ENCODE measurements around the gene ST8SIA2. TPM values are rescaled to one million over a fixed set of nuclear protein-coding genes. Genes with fewer than 3 reads are reported as not detected.

ST8SIA2 gene
- total and polyA plus RNA-seq, 2 experiments from 2014 or later, result 0.87 to 1.1 TPM

DNA sequence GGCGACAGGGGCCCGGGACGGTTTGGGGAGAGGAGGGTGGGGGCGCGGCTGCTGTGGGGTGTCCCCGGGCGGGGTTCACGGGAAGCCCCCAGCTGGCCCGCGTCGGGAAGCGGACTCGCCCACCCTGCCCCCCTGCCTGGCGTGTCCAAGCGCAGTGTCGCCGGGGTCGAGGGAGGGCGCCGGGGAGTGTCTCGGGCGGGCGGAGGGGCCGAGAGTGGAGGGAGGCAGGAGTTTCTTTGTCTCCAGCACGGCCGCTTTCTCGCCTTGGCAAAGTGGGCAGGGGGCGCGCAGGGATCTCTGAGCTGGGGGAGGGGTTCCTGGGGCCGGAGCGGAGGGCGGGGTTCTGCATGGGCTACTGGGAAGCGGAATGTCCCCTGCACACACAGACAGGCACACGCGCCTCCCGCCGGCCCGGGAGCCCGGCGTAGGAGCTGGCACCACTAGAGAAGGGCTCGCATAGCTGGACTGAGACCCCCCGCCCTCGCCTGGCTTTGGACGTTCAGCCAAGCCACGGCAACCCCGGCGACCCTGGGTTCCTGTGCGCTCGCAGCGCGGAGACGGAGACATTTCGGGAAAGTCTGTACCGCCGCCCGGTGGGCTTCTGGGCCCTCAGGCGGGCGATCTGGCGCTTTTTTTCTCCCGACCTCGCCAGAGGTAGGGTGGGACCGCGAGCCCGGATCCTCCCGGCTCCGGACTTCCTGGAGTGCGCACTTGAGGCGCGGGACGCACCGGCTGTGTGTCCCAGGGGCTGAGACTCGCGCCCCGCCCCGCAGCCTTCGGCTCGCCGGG lies 822 bp downstream of the ST8SIA2 start:
- Histone ChIP-seq H3K27me3 (peaks cover 79% of the 10 kb centered on the region), H3K27ac (peak overlapping the region; percentile 34), H3K4me3 (peak overlapping the region; percentile 67), H3K9me2 (replicated peaks; ENCODE audit: insufficient read depth) (no peaks in the 10 kb centered on the region), H3K79me2 (no peaks in the 10 kb centered on the region), H3K9me3 (ENCODE audit: low read depth) (no peaks in the 10 kb centered on the region), H3K4me1 (ENCODE audit: insufficient read depth) (no peaks in the 10 kb centered on the region), H2AFZ (peak overlapping the region; percentile 60), H3K4me2 (peak overlapping the region; percentile 94), H4K20me1 (ENCODE audit: insufficient read depth, poor library complexity, severe bottlenecking) (no peaks in the 10 kb centered on the region), H3K36me3 (replicated peaks; ENCODE audit: insufficient read depth, low read depth) (no peaks in the 10 kb centered on the region)
- TF ChIP-seq EZH2 (IDR thresholded peaks at IDR 0.05; ENCODE audit: borderline replicate concordance), result no peak
- peak; percentile 39 for TF ChIP-seq EZH2phosphoT487 (IDR thresholded peaks at IDR 0.05; ENCODE audit: low read depth, severe bottlenecking, unreplicated experiment)
- TF ChIP-seq CTCF (IDR thresholded peaks at IDR 0.05; ENCODE audit: poor library complexity), result no peak
- WGBS (ENCODE audit: low lambda C conversion rate, missing lambda C conversion rate), result 2% methylated on average over 45 of the region's 78 CpGs
- peak; percentile 36 for DNase-seq (ENCODE audit: low spot score)

DNA sequence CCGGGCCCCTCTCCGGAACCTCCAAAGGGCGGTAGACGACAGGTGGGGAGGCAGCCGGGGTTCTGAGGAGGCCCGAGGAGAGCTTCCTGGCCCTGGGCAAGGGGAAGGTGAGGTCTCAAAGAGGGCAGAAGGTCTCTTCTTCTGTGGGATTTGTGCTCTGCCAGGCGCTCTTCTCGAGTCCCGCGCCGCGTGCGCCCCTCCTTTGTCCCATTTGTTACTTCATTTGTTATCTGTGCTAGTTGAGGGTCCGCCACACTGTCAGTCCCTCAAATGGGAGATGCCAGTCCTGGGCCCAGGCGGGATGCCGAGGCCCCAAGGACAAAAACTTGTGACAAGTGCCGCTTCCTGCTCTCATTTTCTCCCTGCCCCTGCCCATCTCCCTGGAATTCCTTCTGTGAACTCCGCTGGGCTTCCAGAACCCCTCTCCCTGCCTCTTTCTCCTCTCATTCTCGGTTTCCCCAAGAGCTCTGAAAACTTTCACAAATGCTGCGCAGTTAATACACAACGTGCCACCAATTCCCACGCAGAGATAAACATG lies 1.5 kb downstream of the ST8SIA2 start:
- no peaks in the 10 kb centered on the region for H3K9me2 ChIP-seq (replicated peaks; ENCODE audit: insufficient read depth)
- no peaks in the 10 kb centered on the region for H3K4me1 ChIP-seq (ENCODE audit: insufficient read depth)
- no peaks in the 10 kb centered on the region for H4K20me1 ChIP-seq (ENCODE audit: insufficient read depth, poor library complexity, severe bottlenecking)
- H3K79me2 ChIP-seq, result no peaks in the 10 kb centered on the region
- H3K27ac ChIP-seq, result no peak overlapping the region
- H3K36me3 ChIP-seq (replicated peaks; ENCODE audit: insufficient read depth, low read depth), result no peaks in the 10 kb centered on the region
- H2AFZ ChIP-seq, result peak overlapping the region; percentile 60
- 16% methylated on average over 22 of the region's 22 CpGs for WGBS (ENCODE audit: low lambda C conversion rate, missing lambda C conversion rate)
- H3K9me3 ChIP-seq (ENCODE audit: low read depth), result no peaks in the 10 kb centered on the region
- no peak for DNase-seq (ENCODE audit: low spot score)
- peaks cover 72% of the 10 kb centered on the region for H3K27me3 ChIP-seq
- peak overlapping the region; percentile 67 for H3K4me3 ChIP-seq
- TF ChIP-seq CTCF (IDR thresholded peaks at IDR 0.05; ENCODE audit: poor library complexity) (no peak), EZH2 (IDR thresholded peaks at IDR 0.05; ENCODE audit: borderline replicate concordance) (no peak), EZH2phosphoT487 (IDR thresholded peaks at IDR 0.05; ENCODE audit: low read depth, severe bottlenecking, unreplicated experiment) (no peak)
- H3K4me2 ChIP-seq, result peak overlapping the region; percentile 94

GRCh38 chr15:92399271-92399950 lies 5.7 kb downstream of the ST8SIA2 start:
- no peaks in the 10 kb centered on the region for H3K9me2 ChIP-seq (replicated peaks; ENCODE audit: insufficient read depth)
- H3K9me3 ChIP-seq (ENCODE audit: low read depth), result no peaks in the 10 kb centered on the region
- H4K20me1 ChIP-seq (ENCODE audit: insufficient read depth, poor library complexity, severe bottlenecking), result no peaks in the 10 kb centered on the region
- no peak overlapping the region for H3K27ac ChIP-seq
- H2AFZ ChIP-seq, result no peak overlapping the region
- H3K27me3 ChIP-seq, result peaks cover 35% of the 10 kb centered on the region
- TF ChIP-seq EZH2 (IDR thresholded peaks at IDR 0.05; ENCODE audit: borderline replicate concordance) (no peak), EZH2phosphoT487 (IDR thresholded peaks at IDR 0.05; ENCODE audit: low read depth, severe bottlenecking, unreplicated experiment) (no peak)
- no peak overlapping the region for H3K4me3 ChIP-seq
- no peaks in the 10 kb centered on the region for H3K79me2 ChIP-seq
- no peak for DNase-seq (ENCODE audit: low spot score)
- H3K4me1 ChIP-seq (ENCODE audit: insufficient read depth), result no peaks in the 10 kb centered on the region
- H3K36me3 ChIP-seq (replicated peaks; ENCODE audit: insufficient read depth, low read depth), result no peaks in the 10 kb centered on the region
- WGBS (ENCODE audit: low lambda C conversion rate, missing lambda C conversion rate), result 86% methylated on average over 8 of the region's 8 CpGs
- no peak overlapping the region for H3K4me2 ChIP-seq

GRCh38 chr15:92400573-92400972 lies 6.9 kb downstream of the ST8SIA2 start:
- Histone ChIP-seq H3K27me3 (peaks cover 23% of the 10 kb centered on the region), H3K79me2 (no peaks in the 10 kb centered on the region), H2AFZ (no peak overlapping the region), H3K4me3 (no peak overlapping the region), H3K9me2 (replicated peaks; ENCODE audit: insufficient read depth) (no peaks in the 10 kb centered on the region), H3K36me3 (replicated peaks; ENCODE audit: insufficient read depth, low read depth) (no peaks in the 10 kb centered on the region), H3K4me1 (ENCODE audit: insufficient read depth) (no peaks in the 10 kb centered on the region), H4K20me1 (ENCODE audit: insufficient read depth, poor library complexity, severe bottlenecking) (no peaks in the 10 kb centered on the region), H3K9me3 (ENCODE audit: low read depth) (no peaks in the 10 kb centered on the region), H3K4me2 (no peak overlapping the region), H3K27ac (no peak overlapping the region)
- no peak for DNase-seq (ENCODE audit: low spot score)
- WGBS (ENCODE audit: low lambda C conversion rate, missing lambda C conversion rate), result 74% methylated on average over 8 of the region's 8 CpGs
- no peak for TF ChIP-seq CTCF (IDR thresholded peaks at IDR 0.05; ENCODE audit: poor library complexity)
- TF ChIP-seq EZH2phosphoT487 (IDR thresholded peaks at IDR 0.05; ENCODE audit: low read depth, severe bottlenecking, unreplicated experiment), result no peak
- no peak for TF ChIP-seq EZH2 (IDR thresholded peaks at IDR 0.05; ENCODE audit: borderline replicate concordance)

Data from hepatocyte (in vitro differentiated cells).